OCI-LY1 (cell line): Measurements from ENCODE around the gene ZNF76.
"Not testable (repeated sequence)": the region's sequence is repeated elsewhere in the genome, so short reads cannot be mapped to it uniquely, and the experiment has no call there.

ENCODE experiments used
- EZH2 ChIP-seq: fragments of 200-600 bp; sonication (generic), shearing (Covaris generic); IDR thresholded peaks from 2 replicates; pipeline ENCODE4 v1.8.0; 2017; ENCODE audit warnings: borderline replicate concordance, mixed run types, mild to moderate bottlenecking, antibody characterized with exemption, low read length, moderate library complexity, mixed read lengths
- TF ChIP-seq, protein P1 (sequence below): fragments of 200-600 bp; sonication (generic), shearing (Covaris generic); IDR thresholded peaks from 2 replicates; pipeline ENCODE4 v1.5.1; 2017; ENCODE audit warnings: mild to moderate bottlenecking, antibody characterized with exemption, low read length, moderate library complexity, mixed read lengths

DNA sequence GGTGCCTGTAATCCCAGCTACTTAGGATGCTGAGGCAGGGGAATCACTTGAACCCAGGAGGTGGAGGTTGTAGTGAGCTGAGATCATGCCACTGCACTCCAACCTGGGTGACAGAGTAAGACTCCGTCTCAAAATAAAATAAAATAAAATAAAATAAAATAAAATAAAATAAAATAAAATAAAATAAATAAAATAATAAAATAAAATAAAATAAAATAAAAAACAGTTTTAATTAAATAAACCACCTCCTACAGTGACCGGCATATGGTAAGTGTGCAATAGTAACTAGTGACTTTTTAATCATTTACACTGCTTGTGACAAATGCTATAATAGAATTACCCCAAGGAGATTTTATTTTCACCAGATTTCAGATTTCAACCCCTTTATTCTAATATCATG lies 49.0 kb downstream of the ZNF76 start:
- TF ChIP-seq, protein P1, sequence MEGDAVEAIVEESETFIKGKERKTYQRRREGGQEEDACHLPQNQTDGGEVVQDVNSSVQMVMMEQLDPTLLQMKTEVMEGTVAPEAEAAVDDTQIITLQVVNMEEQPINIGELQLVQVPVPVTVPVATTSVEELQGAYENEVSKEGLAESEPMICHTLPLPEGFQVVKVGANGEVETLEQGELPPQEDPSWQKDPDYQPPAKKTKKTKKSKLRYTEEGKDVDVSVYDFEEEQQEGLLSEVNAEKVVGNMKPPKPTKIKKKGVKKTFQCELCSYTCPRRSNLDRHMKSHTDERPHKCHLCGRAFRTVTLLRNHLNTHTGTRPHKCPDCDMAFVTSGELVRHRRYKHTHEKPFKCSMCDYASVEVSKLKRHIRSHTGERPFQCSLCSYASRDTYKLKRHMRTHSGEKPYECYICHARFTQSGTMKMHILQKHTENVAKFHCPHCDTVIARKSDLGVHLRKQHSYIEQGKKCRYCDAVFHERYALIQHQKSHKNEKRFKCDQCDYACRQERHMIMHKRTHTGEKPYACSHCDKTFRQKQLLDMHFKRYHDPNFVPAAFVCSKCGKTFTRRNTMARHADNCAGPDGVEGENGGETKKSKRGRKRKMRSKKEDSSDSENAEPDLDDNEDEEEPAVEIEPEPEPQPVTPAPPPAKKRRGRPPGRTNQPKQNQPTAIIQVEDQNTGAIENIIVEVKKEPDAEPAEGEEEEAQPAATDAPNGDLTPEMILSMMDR = not testable (repeated sequence)
- TF ChIP-seq EZH2 = not testable (repeated sequence)
